Activated CD8-positive, alpha-beta memory T cell treated with anti-CD3 and anti-CD28 coated beads, Interleukin-2, amount 50 U/mL, for 1 hour (primary cell): ENCODE results near the gene PTCD3.

Experiments used
- DNase-seq: peaks from one replicate; pipeline ENCODE4 v3.0.0-alpha.2; 2020; ENCODE audit errors: extremely low read depth

The PTCD3 gene

DNA sequence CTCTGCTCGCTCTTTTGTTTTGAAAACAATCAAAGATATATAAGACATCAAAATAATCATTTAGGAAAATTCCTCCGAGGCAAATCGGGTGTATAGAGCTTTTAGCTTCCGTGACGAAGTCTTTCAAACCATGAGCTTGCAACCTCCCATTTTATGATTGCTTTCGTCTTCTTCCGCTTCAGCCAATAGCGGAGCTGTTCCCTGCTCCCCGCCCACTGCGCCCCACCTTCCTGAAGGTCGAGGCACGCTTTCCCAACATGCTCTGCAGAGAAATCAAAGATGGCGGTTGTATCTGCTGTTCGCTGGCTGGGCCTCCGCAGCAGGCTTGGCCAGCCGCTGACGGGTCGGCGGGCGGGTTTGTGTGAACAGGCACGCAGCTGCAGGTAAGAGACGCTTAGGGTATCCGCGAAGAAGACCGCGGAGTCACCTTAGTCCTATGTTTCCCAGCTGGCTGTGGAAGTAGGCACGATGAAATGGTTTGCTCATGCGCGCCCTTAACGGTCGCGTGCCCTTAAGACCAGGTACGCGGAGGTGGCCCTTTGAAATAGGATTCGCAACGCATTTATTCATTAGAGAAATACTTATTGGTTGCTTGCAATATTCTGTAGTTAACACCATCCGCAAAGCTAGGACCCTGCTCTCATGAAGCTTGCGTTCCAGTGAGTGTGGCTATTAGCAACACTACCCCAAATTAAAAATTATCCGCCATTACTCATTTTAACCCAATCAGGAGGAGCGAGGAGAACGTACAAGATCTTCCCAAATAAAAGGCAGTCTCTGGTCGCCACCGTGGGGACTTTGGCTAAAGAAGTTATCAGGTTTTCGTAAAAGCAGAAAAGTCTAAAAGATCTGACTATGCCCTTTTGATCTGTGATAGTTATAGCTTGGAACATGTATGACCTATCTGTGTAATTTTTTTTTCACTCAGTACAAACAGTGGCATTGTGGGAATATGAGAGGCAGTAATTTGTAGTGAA, at the start of gene PTCD3:
Gene PTCD3 (plus strand): TSS at position 267 of the 977 bp plus-strand sequence. CDS start 13 bp downstream, at position 280.
- DNase-seq, result peak; percentile 79

DNA sequence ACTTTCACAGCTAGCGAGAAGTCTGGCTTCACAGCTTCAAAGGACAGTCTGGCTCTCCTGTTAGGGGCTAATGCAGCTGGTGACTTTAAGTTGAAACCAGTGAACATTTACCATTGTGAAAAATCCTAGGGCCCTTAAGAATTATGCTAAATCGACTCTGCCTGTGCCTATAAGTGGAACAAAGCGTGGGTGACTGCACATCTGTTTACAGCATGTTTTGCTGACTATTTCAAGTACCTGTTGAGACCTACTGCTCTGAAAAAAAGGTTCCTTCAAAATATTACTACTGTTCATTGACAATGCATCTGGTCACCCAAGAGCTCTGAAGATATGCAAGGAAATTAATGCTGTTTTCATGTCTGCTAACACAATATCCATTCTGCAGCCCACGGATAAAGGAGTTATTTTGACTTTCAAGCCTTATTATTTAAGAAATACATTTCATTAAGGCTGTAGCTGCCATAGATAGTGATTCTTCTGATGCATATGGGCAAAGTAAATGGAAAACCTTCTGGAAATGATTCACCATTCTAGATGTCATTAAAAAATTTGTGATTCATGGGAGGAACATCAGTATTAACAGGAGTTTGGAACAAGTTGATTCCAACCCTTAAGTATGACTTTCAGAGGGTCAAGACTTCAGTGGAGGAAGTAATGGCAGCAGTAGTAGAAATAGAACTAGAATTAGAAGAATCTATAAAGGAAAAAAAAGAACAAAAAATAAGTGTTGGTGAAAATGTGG, 49.3 kb upstream of the PTCD3 start:
- DNase-seq, result no peak

DNA sequence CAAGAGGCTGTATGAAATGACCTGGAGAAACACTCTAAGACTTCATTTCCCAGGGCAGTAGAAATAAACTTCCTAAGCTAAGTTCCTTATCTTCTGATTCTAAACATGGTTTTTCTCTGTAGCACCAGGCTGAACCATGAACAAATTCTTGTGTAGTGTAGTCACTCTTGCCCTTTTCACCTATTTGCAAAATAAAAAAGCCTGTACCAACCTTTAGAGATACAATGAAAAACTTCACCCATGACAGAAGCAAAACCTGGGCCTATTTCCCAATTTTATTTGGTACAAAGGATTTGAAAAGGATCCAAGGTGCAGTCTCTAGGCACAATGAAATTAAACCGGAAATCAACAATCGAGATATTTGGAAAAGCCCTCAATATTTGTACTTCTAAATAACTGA, 44.0 kb upstream of the PTCD3 start:
- DNase-seq, result no peak

DNA sequence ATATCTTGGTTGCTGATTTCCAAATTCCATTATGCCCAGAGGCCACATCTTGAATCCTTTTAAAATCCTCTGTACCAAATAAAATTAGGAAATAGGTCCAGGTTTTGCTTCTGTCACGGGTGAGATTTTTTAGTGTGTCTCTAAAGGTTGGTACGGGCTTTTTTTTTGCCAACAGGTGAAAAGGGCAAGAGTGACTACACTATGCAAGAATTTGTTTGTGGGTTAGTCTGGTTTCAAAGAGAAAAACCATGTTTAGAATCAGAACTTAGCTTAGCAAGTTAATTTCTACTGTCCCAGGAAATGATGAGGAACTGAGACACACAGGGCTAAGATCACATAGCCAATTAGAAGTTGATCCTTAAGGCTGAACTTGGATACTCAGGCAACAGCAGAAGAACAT, 42.0 kb upstream of the PTCD3 start:
- DNase-seq, result no peak

DNA sequence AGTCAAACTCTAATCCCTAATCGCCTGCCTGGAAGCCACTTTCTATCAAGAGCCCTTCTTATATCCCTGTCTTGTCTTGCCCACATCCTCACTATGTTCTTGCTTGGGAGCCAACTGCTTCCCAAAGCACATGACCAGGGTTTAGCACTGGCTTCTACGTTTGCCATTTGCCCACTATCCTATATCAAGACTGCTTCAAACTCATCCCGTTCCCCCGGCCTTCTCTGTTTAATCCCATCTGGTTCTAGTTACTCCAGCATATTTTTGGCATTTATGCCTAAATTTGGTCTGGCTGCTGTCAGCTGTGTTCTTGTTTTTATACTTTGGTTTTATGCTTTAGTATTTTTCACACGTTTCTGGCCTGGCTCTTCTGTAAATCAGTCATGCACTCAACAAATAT, 40.5 kb upstream of the PTCD3 start:
- no peak for DNase-seq

DNA sequence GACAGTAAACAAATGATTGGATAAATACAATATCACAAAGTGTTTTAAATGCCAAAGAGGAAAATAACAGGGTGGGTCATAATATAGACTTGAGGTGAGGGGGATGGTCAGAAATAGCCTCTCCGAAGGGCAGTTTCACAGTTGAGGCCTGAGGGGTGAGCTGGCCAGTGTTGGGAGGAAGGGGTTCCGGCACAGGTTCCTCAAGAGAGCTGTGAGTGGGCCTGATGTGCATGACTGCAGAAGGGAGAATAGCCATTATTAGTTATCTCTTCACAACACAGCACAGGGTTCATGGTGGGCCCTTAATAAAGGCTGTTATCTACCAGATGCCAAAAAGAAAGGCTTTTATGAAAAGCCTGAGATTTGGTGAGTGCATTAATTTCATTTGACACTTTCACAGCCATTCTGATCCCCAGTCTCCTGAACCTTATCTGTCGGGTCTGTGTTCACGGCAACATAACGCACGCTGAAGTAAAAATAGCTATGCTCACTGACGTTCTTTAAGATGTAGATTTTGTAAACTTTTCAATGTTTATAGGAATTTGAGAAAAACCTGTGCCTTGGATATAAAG, 39.9 kb upstream of the PTCD3 start:
- DNase-seq, result no peak

DNA sequence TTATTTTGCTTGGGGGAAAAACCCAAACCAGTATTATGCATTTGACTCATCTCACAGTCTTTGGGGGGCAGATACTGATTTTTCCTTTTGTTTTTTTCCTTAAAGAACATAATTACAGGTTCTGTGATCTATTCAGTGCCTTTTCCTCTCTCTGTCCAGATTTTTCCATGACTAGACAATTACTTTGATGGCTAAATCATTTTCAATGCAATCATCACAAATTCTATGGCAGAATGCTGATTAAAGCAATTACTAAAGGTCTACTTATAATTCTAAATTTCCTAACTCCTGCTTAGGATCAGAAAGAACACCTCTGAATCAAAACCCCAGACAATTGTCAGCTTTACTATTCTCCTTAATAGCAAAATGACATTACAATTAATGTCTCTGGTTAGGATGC, 39.1 kb upstream of the PTCD3 start:
- DNase-seq, result no peak

DNA sequence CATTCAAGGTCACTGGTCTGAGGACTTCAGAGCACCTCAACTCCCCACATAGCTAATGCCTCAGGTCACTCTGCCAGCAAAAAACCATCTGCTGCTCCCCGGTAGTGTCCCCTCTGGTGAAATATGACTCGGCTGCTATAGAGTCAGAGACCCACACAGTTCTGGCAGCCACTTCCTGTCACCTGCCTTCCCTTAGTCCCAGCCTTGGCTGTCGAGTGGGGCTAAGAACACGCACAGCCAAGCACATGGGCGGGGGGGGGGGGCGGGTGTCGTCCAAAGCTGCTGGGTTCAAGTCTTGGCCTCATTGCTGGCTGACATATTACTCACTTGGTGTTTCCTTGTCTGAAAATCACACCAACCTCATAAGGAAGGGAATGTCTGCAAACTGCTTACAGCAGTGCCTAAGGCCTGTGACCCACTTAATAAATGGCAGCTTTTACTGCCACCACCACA, 37.9 kb upstream of the PTCD3 start:
- peak; percentile 29 for DNase-seq

DNA sequence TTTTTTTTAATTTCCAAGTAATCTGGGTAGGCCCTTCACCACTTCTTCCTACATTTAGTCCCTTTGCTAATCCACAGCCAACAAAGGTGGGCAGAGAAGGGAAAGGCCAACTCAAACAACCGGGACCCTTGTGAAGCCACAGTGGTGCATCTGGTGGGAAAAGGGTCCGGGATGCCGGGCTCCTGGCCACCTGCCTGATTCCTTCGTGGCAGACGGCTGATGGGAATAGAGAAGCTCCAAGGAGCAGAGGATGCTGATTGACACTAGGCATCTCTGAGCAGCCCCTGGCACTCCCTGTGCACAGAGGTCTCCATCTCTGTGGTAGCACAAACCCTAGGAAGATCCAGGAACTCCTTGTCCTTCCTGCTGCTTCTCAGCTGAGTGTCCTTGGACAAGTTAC, 37.4 kb upstream of the PTCD3 start:
- DNase-seq, result no peak

DNA sequence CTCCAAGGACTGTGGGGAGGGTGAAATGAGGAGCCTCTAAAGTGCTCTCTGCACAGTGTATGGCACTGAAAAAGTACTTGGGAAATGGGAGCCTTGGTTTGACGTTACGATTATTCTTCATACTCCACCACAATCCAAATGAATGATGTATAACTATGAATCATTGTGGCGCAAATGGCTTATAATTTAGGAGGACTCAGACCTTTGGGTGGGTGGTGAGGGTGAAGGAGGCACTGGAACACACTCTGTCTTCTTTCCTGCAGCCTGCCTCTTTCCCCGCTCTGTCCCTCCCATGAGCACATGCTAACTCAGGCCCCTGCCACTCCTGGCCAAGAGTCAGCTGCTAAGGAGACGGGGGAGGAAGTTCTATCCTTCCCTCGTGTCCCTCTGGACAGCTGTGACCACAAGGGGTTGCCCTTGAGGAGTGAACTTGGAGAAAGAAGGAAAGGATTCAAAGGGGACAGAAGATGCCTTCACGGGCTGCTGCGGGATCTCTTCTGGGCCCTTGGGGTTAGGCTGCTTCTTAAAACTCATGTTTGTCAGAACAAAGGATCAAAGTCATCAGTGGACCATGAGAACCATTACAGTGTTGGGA, 36.8 kb upstream of the PTCD3 start:
- no peak for DNase-seq

DNA sequence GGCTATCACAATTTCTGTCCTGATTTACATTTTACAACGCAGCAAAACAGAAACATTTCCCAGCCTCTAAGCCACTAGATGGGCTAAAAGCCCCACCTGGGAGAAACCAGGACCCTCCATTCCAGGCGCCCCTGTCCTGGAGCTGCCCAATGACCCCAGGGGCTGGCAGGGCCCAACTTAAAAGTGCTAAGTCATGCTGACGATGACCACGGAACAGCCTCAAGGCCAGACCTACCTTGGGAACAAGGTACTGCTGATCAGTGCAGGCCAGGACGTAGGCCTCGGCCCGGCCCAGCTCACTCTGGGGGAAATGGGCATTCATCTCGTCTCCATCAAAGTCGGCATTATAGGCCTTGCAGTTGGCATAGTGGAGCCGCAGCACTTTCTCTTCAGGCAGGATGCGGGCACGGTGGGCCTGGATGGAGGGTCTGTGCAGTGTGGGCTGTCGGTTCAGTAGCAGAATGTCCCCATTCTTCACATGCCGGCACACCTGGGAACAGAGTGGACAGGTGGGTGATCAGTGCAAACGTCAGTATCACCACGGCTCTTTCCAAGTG, 36.2 kb upstream of the PTCD3 start:
- DNase-seq, result no peak

DNA sequence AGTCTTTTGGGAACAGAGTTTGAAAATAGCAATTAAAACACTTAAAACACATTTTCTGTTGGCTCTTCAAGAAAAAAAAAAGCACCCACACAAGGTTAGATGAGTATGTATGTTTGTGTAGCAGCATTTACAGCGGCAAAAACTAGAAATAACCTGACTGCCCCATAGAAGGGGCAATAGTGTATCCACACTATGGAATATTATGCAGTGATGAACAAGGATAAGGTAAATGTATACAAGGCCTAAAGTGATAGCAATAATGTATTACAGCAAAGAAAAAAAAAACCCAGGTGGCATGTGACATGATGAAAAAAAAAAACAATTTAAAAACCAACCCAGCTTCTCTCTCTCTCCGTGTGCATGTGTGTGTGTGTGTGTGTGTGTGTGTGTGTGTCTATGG, 35.2 kb upstream of the PTCD3 start:
- no peak for DNase-seq

DNA sequence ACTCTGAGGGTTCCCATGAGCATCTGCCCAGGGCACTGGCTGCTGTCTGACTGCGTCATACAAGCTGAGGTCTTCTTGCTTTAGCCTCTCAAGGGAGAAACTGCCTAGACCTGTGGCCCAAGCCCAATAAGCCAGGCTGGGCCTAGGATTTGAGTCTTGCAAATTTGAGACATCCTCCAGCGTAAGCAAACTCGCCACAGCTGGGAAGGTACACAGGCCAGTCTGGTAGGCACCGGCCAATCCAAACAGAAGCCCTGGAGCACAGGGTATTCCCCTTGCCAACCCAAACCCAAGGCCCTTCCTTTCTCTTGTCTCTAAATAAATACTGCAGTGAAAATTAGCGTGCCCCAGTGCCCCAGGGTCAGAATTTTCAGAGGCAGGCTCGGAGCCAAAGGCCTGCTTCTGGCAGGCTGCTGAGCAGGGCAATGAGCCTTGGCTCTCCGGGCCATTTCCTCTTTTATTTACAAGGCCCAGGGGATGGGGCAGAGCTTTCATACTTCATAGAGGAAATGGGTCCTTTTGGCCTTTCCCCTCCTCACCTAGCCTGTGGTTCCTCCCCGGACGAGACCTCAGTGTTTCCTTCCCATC, 33.7 kb upstream of the PTCD3 start:
- DNase-seq, result no peak

DNA sequence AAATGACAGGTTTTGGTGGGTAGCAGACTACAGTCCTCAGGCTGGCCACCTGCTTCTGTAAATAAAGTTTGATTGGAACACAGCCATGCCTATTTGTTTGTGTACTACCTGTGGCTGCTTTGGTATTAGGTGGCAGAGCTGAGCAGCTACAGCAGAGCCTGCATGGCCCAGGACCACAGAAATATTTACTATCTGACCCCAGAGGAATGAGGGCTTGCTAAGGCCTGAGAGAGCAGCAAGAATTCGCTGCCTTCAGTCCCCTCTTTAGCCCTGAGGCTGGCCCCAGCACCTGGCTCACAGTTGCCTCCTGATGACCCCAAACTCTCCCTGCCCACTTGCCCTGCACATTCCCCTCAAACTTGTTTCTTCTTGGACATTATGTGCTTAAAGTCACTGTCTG, 32.8 kb upstream of the PTCD3 start:
- no peak for DNase-seq

DNA sequence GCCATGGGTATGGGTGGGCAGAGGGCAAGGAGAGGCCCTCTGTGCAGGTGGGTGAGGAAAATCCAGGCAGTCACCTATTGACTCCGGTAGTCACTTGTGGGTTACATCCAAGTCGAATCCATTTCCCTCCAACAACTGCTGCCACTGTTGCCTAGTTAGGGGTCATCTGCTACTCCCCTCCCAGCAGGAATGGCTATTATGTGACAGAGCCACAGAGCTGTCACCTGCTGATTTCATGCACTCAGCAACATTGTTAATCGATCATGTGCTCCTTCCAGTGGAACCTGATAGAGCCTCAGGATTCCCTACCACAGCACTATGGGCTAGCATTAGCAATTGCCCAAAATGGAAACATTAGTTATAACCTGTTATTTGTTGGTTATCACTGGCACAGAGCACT, 31.8 kb upstream of the PTCD3 start:
- no peak for DNase-seq

DNA sequence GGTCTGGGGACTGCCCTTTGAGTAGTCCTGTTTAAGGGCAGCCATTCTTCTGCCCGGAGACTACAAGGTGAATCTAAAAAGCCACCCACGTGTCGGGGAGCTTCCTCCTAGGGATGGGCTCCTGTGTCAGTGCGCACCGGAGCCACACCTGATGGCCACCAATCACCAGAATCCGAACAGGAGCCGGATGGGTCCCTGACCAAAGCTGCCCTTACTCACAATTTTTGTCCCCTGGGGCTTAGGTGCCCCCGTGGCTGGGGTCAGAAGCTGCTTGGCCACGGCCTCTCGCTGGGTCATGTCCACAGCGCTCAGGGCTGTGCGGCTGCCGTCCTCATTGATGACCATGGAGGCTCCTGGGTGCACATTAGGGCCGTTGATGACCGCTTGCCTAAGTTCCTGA, 31.2 kb upstream of the PTCD3 start:
- DNase-seq, result no peak

DNA sequence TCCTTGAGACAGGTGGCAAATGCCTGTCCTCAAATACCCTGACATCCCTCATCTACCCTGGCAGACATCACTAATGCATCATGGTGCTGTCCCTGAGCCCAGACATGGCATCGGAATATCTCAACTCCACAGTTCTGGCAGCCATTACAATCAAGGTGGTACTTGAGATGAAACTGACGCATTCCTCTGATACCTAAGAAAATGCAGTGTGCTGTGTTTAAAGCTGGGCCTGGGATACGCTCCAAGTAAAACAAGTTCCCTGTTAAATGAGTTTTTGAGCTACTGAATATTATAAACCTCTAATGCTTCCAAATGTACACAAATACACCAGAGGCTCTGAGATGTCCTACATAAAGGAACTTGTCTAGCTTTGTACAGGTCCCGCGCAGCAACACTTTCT, 30.1 kb upstream of the PTCD3 start:
- DNase-seq, result no peak

DNA sequence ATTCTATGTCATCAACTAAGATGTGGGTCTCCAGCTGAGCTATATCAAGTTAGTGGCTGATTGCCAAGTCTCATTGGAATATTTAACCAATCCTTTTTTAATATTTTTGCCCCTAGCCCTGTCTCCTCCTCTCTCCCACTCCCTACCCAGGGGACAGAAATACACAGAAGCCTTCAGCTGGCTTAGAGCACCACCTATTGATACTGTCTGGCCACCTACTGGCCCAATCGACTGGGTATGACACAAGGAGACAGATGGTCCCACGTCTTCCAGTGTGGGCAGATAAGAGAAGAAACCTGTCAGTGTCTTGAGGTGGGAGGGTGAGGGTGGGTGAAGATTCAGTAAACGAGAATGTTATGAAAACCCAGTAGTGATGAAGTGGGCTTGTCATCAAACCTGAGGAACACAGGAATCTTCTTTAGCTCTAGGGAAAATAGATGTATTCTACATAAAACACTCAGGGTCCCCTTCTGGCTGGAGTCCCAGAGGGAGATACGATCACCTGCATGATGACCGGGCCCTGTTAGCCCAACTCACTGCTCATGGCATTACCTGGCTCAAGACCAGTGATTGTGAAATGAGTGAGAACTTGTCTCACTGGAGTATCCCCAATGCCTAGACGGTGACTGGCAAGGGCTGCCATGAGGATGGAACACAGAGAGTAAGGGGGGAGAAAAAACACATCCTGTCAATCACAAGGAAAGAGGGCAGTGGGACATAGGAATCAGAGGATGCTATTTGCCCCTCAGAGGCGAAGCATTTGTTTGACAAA, 27.1 kb upstream of the PTCD3 start:
- no peak for DNase-seq

DNA sequence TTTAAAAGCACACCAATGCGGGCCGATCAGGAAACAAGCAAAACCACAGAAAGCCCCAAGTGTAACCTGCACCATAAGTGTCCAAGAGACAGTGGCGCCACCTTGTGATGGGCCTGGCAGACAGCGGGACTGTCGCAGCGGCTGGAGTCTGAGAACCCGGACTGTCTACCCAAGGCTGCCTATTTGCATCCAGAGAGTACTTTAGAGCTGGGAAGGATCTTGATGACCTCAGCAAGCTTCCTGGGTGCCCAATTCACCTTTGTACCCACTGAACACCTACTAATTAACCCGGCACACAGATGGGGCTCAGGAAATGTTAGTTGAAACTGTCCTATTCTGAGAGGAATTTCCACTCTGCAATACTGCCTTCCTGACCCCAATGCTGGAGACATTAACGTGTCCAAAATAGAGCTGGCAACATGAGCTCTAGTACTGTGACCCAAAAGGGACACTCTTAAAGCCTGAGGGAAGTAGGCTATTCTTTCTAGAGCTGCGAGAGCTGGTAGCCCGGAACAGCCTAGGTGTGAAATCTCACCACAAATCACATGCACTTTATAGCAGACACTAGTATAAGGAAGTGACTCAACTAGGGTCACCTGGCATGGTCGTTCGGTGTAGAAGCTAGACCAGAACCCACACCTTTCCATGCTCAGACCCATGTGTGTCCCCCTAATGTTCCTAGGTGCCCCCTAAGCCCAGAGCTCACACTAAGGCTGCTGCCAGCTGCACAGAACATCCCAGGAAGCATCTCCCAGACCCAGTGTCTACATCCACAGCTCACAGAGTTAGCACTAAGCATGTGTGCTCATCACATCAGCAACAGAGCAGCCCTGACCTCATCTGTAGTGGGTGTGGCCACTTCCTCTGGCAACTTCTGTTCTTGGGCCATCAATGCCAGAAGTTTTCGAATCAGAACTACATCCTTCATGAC, 25.8 kb upstream of the PTCD3 start:
- DNase-seq, result peak; percentile 74

DNA sequence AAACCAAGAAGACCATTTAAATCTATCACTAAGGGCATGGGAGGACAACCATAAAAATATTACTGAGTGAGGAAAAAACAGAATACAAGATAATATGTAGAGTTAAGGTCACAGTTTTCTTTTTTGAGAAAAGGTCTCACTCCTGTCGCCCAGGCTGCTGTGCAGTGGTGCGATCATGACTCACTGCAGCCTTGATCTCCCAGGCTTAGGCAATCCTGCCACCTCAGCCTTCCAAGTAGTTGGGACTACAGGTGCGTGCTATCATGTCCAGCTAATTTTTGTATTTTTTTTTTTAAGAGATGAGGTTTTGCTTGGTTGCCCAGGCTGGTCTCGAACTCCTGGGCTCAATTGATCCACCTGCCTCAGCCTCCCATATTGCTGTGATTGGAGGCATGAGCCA, 24.3 kb upstream of the PTCD3 start:
- no peak for DNase-seq
